RWPE2 (cell line): Measurements from ENCODE around the gene SP100.

Experiments
- ATAC-seq: fragments of 200-7000 bp; cut with Tn5 transposase; 3 replicates; pipeline ENCODE4 v1.9.1; 2021; ENCODE audit warnings: low read depth
- DNase-seq: peaks from one replicate; pipeline ENCODE4 v3.0.0-alpha.2; 2020; ENCODE audit warnings: low spot score
- H3K27ac ChIP-seq: fragments of 450-650 bp; 2 replicates; pipeline ENCODE4 v1.5.1; 2017; ENCODE audit warnings: mild to moderate bottlenecking; ENCODE audit not compliant: poor library complexity, severe bottlenecking
- H3K27me3 ChIP-seq: fragments of 250-450 bp; sonication (Bioruptor Pico); 2 replicates; pipeline ENCODE4 v1.5.1; 2021; ENCODE audit warnings: mild to moderate bottlenecking, moderate library complexity; ENCODE audit not compliant: insufficient read depth, poor library complexity, severe bottlenecking
- H3K36me3 ChIP-seq: fragments of 250-450 bp; sonication (Bioruptor Pico); 2 replicates; pipeline ENCODE4 v1.5.1; 2020; ENCODE audit warnings: low read depth, mild to moderate bottlenecking, moderate library complexity
- H3K4me1 ChIP-seq: fragments of 250-450 bp; sonication (Bioruptor Pico); 2 replicates; pipeline ENCODE4 v1.5.1; 2021; ENCODE audit warnings: mild to moderate bottlenecking, moderate library complexity; ENCODE audit not compliant: insufficient read depth, poor library complexity, severe bottlenecking
- H3K4me3 ChIP-seq: fragments of 250-450 bp; sonication (Bioruptor Pico); 2 replicates; pipeline ENCODE4 v1.5.1; 2021; ENCODE audit warnings: mild to moderate bottlenecking, moderate library complexity; ENCODE audit not compliant: severe bottlenecking
- H3K9me3 ChIP-seq: fragments of 250-450 bp; sonication (Bioruptor Pico); 2 replicates; pipeline ENCODE4 v1.5.1; 2021; ENCODE audit warnings: mild to moderate bottlenecking, moderate library complexity; ENCODE audit not compliant: severe bottlenecking
- CTCF ChIP-seq: fragments of 450-650 bp; IDR thresholded peaks from one replicate; pipeline ENCODE4 v1.5.1; 2017; ENCODE audit warnings: mild to moderate bottlenecking, moderate library complexity; ENCODE audit not compliant: poor library complexity, severe bottlenecking

The SP100 gene

GRCh38 chr2:230505162-230505561 is 89.2 kb downstream of the SP100 start:
- Histone ChIP-seq H3K27me3 (no peaks in the 10 kb centered on the region), H3K4me3 (no peak overlapping the region), H3K36me3 (no peaks in the 10 kb centered on the region), H3K27ac (no peak overlapping the region), H3K9me3 (no peaks in the 10 kb centered on the region), H3K4me1 (no peaks in the 10 kb centered on the region)
- no peak for TF ChIP-seq CTCF
- ATAC-seq (no peak), DNase-seq (no peak)

GRCh38 chr2:230512955-230513748 is 97.2 kb downstream of the SP100 start:
- ATAC-seq (peak; percentile 49; the same call in 2 of the 3 replicates), DNase-seq (no peak)
- Histone ChIP-seq H3K9me3 (no peaks in the 10 kb centered on the region), H3K36me3 (no peaks in the 10 kb centered on the region), H3K27me3 (no peaks in the 10 kb centered on the region), H3K4me1 (peaks cover 8% of the 10 kb centered on the region), H3K27ac (no peak overlapping the region), H3K4me3 (no peak overlapping the region)
- TF ChIP-seq CTCF = no peak

- Histone ChIP-seq H3K4me3 (no peak overlapping the region), H3K27me3 (no peaks in the 10 kb centered on the region), H3K9me3 (peaks cover 12% of the 10 kb centered on the region), H3K4me1 (peaks cover 4% of the 10 kb centered on the region), H3K27ac (peak overlapping the region; percentile 31), H3K36me3 (no peaks in the 10 kb centered on the region)
- no peak for DNase-seq
- ATAC-seq = no peak
- TF ChIP-seq CTCF = no peak
Measured at GRCh38 chr2:230520061-230520874, 104.3 kb downstream of the SP100 start.

GRCh38 chr2:230520875-230521155 is 104.8 kb downstream of the SP100 start:
- H3K9me3 ChIP-seq = peaks cover 13% of the 10 kb centered on the region
- TF ChIP-seq CTCF = no peak
- no peak for DNase-seq
- H3K36me3 ChIP-seq = no peaks in the 10 kb centered on the region
- H3K27ac ChIP-seq = peak overlapping the region; percentile 31
- H3K4me1 ChIP-seq = peaks cover 4% of the 10 kb centered on the region
- ATAC-seq = peak; percentile 97
- H3K27me3 ChIP-seq = no peaks in the 10 kb centered on the region
- no peak overlapping the region for H3K4me3 ChIP-seq

- no peaks in the 10 kb centered on the region for H3K36me3 ChIP-seq
- H3K4me3 ChIP-seq = no peak overlapping the region
- no peak for TF ChIP-seq CTCF
- peaks cover 13% of the 10 kb centered on the region for H3K9me3 ChIP-seq
- ATAC-seq = no peak
- H3K27ac ChIP-seq = peak overlapping the region; percentile 31
- H3K27me3 ChIP-seq = no peaks in the 10 kb centered on the region
- DNase-seq = no peak
- peaks cover 4% of the 10 kb centered on the region for H3K4me1 ChIP-seq
Measured at GRCh38 chr2:230521386-230521785, 105.4 kb downstream of the SP100 start.
